Measurements from ENCODE around the gene AREL1. TPM values are rescaled to one million over a fixed set of nuclear protein-coding genes. Genes with fewer than 3 reads are reported as not detected.

The AREL1 gene
- polyA plus RNA-seq, 1 experiment, result 55.3 TPM

DNA sequence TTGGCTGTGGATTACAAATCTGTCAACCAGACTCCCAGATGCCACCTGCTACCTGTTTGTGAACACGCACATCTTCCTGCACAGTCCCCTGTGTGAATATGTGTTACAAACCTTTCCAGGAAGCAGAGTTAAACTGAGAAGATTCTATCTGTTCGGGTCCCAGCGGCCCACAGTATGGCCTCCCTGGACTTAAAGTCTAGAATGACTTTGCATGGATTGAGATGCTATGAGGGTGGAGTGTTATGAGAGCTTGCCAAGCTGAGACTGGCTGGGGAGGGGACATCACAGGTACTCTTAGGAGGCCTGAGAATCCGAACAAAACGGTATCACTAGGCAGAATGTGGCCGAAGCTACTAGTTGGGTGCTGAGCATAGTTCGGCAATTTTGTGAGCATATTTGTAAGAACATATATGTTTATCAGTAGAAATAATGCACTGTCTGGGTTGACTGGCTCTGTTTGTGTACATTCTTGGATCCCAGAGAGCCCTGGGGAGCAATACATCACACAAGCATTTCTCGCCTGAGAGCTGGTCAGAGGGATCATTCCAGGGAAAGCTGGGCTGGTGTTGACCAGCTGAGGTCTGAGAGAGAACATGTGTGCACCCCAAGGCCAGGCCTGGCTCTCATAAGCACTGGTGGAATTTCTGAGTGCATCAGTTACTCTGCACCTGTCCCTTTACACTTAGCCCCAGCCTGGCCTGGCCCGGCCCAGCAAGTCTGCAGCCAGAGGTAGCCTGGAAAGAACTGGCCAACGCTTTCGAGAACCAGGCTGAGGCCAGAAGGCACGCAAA is 71.1 kb downstream of the AREL1 start:
- CTCF ChIA-PET, result interaction anchor here (0.9 kb wide), 1 partner anchor 15 kb away, joined by 3 read pairs; no protein-coding TSS in a partner anchor
- no peak for TF ChIP-seq CTCF (IDR thresholded peaks at IDR 0.05; ENCODE audit: low read depth, low read length)

GRCh38 chr14:74638966-74639365 is 73.9 kb downstream of the AREL1 start:
- ChIA-PET POLR2A (interaction anchor here (0.6 to 1.2 kb wide), 3 partner anchors 12 to 19 kb away, joined by 3 to 7 read pairs (median 3); no protein-coding TSS in a partner anchor), CTCF (interaction anchor here (1.0 to 1.1 kb wide), 2 partner anchors 26 to 27 kb away, joined by 3 read pairs; partner anchors contain the start of gene LTBP2)
- H3K9me3 ChIP-seq (ENCODE audit: control insufficient read depth, insufficient read depth, low read length), result no peaks in the 10 kb centered on the region
- no peak for TF ChIP-seq CTCF (IDR thresholded peaks at IDR 0.05; ENCODE audit: low read depth, low read length)
- no peak overlapping the region for H3K4me3 ChIP-seq (ENCODE audit: low read depth, low read length)
- H3K27ac ChIP-seq (ENCODE audit: low read depth, low read length), result no peak overlapping the region
- no peak for DNase-seq (ENCODE audit: low read depth, low spot score)
- peaks cover 2% of the 10 kb centered on the region for H3K27me3 ChIP-seq (ENCODE audit: control insufficient read depth, insufficient read depth, low read length)

More for the DNA sequence above, 71.1 kb downstream of the AREL1 start:
- no peaks in the 10 kb centered on the region for H3K9me3 ChIP-seq (ENCODE audit: control insufficient read depth, insufficient read depth, low read length)
- no peak overlapping the region for H3K4me3 ChIP-seq (ENCODE audit: low read depth, low read length)
- peaks cover 2% of the 10 kb centered on the region for H3K27me3 ChIP-seq (ENCODE audit: control insufficient read depth, insufficient read depth, low read length)
- H3K27ac ChIP-seq (ENCODE audit: low read depth, low read length), result peak overlapping the region; percentile 21
- no peak for DNase-seq (ENCODE audit: low read depth, low spot score)
- POLR2A ChIA-PET, result interaction anchor here (0.6 to 1.4 kb wide), 4 partner anchors 8 to 25 kb away, joined by 4 to 6 read pairs (median 4); no protein-coding TSS in a partner anchor

DNA sequence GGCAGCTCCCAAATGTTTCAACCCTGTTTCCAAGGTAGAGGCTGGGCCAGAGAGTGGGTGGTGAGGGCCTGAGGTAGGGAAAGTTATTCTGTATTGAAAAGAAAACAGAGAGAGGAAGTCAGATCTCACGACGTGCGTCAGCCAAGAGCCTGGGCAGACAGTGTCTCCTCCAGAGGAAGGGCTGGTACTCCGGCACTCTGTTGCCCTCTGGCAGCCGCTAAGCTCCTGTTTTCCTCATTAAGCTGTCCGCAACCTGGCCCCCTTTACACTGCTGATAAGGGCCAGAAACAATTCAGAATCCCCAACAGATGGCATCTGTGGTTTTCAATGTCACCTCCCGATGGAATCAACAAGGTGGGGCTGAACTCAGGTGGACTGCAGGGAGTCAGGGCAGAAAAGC is 74.8 kb downstream of the AREL1 start:
- no peak for TF ChIP-seq CTCF (IDR thresholded peaks at IDR 0.05; ENCODE audit: low read depth, low read length)
- no peak for DNase-seq (ENCODE audit: low read depth, low spot score)
- H3K9me3 ChIP-seq (ENCODE audit: control insufficient read depth, insufficient read depth, low read length), result no peaks in the 10 kb centered on the region
- no peak overlapping the region for H3K27ac ChIP-seq (ENCODE audit: low read depth, low read length)
- POLR2A ChIA-PET, result interaction anchor here (1.0 kb wide), 1 partner anchor 19 kb away, joined by 3 read pairs; no protein-coding TSS in a partner anchor
- H3K4me3 ChIP-seq (ENCODE audit: low read depth, low read length), result no peak overlapping the region
- CTCF ChIA-PET, result interaction anchor here (0.6 to 1.1 kb wide), 2 partner anchors 25 to 260 kb away, joined by 3 to 6 read pairs; no protein-coding TSS in a partner anchor
- peaks cover 2% of the 10 kb centered on the region for H3K27me3 ChIP-seq (ENCODE audit: control insufficient read depth, insufficient read depth, low read length)

GRCh38 chr14:74637178-74637550 is 75.7 kb downstream of the AREL1 start:
- no peak for DNase-seq (ENCODE audit: low read depth, low spot score)
- H3K27me3 ChIP-seq (ENCODE audit: control insufficient read depth, insufficient read depth, low read length), result no peaks in the 10 kb centered on the region
- no peak for TF ChIP-seq CTCF (IDR thresholded peaks at IDR 0.05; ENCODE audit: low read depth, low read length)
- no peaks in the 10 kb centered on the region for H3K9me3 ChIP-seq (ENCODE audit: control insufficient read depth, insufficient read depth, low read length)
- no peak overlapping the region for H3K4me3 ChIP-seq (ENCODE audit: low read depth, low read length)
- H3K27ac ChIP-seq (ENCODE audit: low read depth, low read length), result no peak overlapping the region
- CTCF ChIA-PET, result interaction anchor here (1.1 kb wide), 1 partner anchor 24 kb away, joined by 3 read pairs; no protein-coding TSS in a partner anchor
- POLR2A ChIA-PET, result interaction anchor here (1.0 kb wide), 1 partner anchor 18 kb away, joined by 3 read pairs; no protein-coding TSS in a partner anchor
